Measurements from ENCODE around the gene KIF3A.

DNA sequence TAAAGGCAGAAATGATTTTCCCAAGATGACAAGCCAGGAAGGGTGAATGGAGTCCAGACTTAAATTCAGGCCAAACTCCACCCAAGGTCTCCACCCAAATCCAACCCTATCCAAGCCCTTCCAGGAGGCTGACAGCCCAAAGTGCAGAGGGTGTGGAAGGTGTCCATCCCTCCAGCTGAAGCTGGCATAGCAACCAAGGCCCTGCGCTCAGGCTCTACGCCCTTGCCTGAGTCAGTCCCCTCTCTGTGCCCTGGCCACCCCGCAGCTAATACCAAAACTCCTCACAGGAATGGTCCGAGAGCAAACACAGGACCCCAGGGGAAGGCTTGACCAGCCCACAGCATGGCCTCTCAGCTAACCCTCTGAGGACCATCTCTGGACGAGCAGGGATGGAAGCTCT lies 37.5 kb upstream of the KIF3A start:
- TF ChIP-seq, protein P1, sequence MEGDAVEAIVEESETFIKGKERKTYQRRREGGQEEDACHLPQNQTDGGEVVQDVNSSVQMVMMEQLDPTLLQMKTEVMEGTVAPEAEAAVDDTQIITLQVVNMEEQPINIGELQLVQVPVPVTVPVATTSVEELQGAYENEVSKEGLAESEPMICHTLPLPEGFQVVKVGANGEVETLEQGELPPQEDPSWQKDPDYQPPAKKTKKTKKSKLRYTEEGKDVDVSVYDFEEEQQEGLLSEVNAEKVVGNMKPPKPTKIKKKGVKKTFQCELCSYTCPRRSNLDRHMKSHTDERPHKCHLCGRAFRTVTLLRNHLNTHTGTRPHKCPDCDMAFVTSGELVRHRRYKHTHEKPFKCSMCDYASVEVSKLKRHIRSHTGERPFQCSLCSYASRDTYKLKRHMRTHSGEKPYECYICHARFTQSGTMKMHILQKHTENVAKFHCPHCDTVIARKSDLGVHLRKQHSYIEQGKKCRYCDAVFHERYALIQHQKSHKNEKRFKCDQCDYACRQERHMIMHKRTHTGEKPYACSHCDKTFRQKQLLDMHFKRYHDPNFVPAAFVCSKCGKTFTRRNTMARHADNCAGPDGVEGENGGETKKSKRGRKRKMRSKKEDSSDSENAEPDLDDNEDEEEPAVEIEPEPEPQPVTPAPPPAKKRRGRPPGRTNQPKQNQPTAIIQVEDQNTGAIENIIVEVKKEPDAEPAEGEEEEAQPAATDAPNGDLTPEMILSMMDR (IDR thresholded peaks at IDR 0.05), result no peak
- no peak for TF ChIP-seq POLR2A (IDR thresholded peaks at IDR 0.05)
- no peak for TF ChIP-seq POLR2AphosphoS5 (IDR thresholded peaks at IDR 0.05)
- TF ChIP-seq EP300 (IDR thresholded peaks at IDR 0.05), result no peak
